Measurements from ENCODE around the gene YJU2. TPM values are rescaled to one million over a fixed set of nuclear protein-coding genes. Genes with fewer than 3 reads are reported as not detected.

YJU2 gene
- total RNA-seq, 1 donor from 2014 or later = 19.9 TPM

DNA sequence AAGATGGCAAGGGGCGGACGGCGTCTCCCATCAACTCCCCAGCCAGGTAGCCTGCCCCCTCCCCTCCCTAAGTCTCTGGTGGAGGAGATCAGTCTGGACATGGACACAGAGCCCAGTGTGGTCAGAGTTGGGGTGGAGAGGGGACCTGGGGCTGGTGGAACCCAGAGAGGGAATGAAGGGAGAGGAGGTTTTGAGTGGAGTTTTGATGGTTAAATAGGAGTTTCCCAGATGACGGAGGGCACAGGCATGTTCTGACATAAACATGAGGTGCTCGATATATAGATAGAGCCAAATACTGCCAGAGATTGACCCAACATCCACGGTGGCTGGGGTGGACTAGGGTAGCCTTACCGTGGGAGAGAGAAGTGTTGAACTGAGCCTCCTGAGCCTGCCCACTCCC, 71.6 kb downstream of the YJU2 start:
- intact Hi-C loops (cut with DNase I) = no loop called here
- no peak for TF ChIP-seq POLR2AphosphoS5 (IDR thresholded peaks at IDR 0.05; ENCODE audit: insufficient read depth in 1 of 2, low read depth in 1 of 2)
- TF ChIP-seq, protein P1, sequence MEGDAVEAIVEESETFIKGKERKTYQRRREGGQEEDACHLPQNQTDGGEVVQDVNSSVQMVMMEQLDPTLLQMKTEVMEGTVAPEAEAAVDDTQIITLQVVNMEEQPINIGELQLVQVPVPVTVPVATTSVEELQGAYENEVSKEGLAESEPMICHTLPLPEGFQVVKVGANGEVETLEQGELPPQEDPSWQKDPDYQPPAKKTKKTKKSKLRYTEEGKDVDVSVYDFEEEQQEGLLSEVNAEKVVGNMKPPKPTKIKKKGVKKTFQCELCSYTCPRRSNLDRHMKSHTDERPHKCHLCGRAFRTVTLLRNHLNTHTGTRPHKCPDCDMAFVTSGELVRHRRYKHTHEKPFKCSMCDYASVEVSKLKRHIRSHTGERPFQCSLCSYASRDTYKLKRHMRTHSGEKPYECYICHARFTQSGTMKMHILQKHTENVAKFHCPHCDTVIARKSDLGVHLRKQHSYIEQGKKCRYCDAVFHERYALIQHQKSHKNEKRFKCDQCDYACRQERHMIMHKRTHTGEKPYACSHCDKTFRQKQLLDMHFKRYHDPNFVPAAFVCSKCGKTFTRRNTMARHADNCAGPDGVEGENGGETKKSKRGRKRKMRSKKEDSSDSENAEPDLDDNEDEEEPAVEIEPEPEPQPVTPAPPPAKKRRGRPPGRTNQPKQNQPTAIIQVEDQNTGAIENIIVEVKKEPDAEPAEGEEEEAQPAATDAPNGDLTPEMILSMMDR (IDR thresholded peaks at IDR 0.05) = no peak
- TF ChIP-seq POLR2A (IDR thresholded peaks at IDR 0.05) = no peak
- Histone ChIP-seq H3K4me1 (no peaks in the 10 kb centered on the region), H3K9me3 (no peaks in the 10 kb centered on the region), H3K27me3 (no peaks in the 10 kb centered on the region), H3K4me3 (no peak overlapping the region), H3K27ac (no peak overlapping the region), H3K36me3 (no peaks in the 10 kb centered on the region)
- DNase-seq (ENCODE audit: extremely low spot score in 2 of 2) = no peak

Other genes with a start within 250 kb of the YJU2 start
- 14.0 TPM for gene PIAS4, start 239.3 kb upstream of the YJU2 start, total RNA-seq
- 60.6 TPM for gene ZBTB7A, start 180.2 kb upstream of the YJU2 start, total RNA-seq
- gene MAP2K2, start 123.0 kb upstream of the YJU2 start, total RNA-seq = 104 TPM
- not detected for gene CREB3L3, start 93.4 kb upstream of the YJU2 start, total RNA-seq
- gene SIRT6, start 64.5 kb upstream of the YJU2 start, total RNA-seq = 65.6 TPM
- 0.25 TPM for gene ANKRD24, start 64.4 kb upstream of the YJU2 start, total RNA-seq
- gene EBI3, start 17.6 kb upstream of the YJU2 start, total RNA-seq = not detected
- gene SHD, start 32.2 kb downstream of the YJU2 start, total RNA-seq = not detected
- gene TMIGD2, start 55.3 kb downstream of the YJU2 start, total RNA-seq = not detected
- gene FSD1, start 57.5 kb downstream of the YJU2 start, total RNA-seq = 1.7 TPM
- gene STAP2, start 91.7 kb downstream of the YJU2 start, total RNA-seq = 29.2 TPM
- 10.1 TPM for gene MPND, start 96.5 kb downstream of the YJU2 start, total RNA-seq
- 65.6 TPM for gene SH3GL1, start 153.5 kb downstream of the YJU2 start, total RNA-seq
- gene CHAF1A, start 155.6 kb downstream of the YJU2 start, total RNA-seq = 21.4 TPM
- 147 TPM for gene UBXN6, start 210.7 kb downstream of the YJU2 start, total RNA-seq
- gene HDGFL2, start 225.2 kb downstream of the YJU2 start, total RNA-seq = 33.1 TPM

Measured in vagina (tissue), 2 donors.